HepG2 (cell line): ENCODE measurements around the gene DOCK4. TPM values are rescaled to one million over a fixed set of nuclear protein-coding genes. Genes with fewer than 3 reads are reported as not detected.

Experiments
- ESRRA ChIP-seq: sonication (generic); formaldehyde crosslinking; IDR thresholded peaks from 2 replicates; pipeline ENCODE4 v1.5.1; 2020; ENCODE audit warnings: mild to moderate bottlenecking, low read depth, missing genetic modification reagents
- FOXO1 ChIP-seq: sonication (generic); formaldehyde crosslinking; IDR thresholded peaks from 2 replicates; pipeline ENCODE4 v1.4.0; 2020; ENCODE audit warnings: missing genetic modification reagents
- MTA1 ChIP-seq: sonication (generic); formaldehyde crosslinking; IDR thresholded peaks from 2 replicates; pipeline ENCODE4 v1.4.0; 2020; ENCODE audit warnings: missing genetic modification reagents, mild to moderate bottlenecking, borderline replicate concordance
- PAX8 ChIP-seq: sonication (generic); formaldehyde crosslinking; IDR thresholded peaks from 2 replicates; pipeline ENCODE4 v1.8.0; 2022; ENCODE audit warnings: mild to moderate bottlenecking, missing genetic modification reagents, borderline replicate concordance
- PITX1 ChIP-seq: sonication (generic); formaldehyde crosslinking; IDR thresholded peaks from 2 replicates; pipeline ENCODE4 v1.5.1; 2020; ENCODE audit warnings: mild to moderate bottlenecking, missing genetic modification reagents
- RARA ChIP-seq: IDR thresholded peaks from 2 replicates; pipeline ENCODE4 v1.6.1; 2016; ENCODE audit warnings: missing genetic modification reagents, missing compliant biosample characterization
- SOX5 ChIP-seq: IDR thresholded peaks from 2 replicates; pipeline ENCODE4 v1.6.1; 2016; ENCODE audit warnings: borderline replicate concordance
- TEAD2 ChIP-seq: sonication (generic); formaldehyde crosslinking; IDR thresholded peaks from 2 replicates; pipeline ENCODE4 v1.9.0; 2021; ENCODE audit warnings: missing genetic modification reagents
- ZFP82 ChIP-seq: sonication (generic); formaldehyde crosslinking; IDR thresholded peaks from 2 replicates; pipeline ENCODE4 v1.5.1; 2020; ENCODE audit warnings: mild to moderate bottlenecking, missing genetic modification reagents, borderline replicate concordance
- ZNF124 ChIP-seq: sonication (generic); formaldehyde crosslinking; IDR thresholded peaks from 2 replicates; pipeline ENCODE4 v1.4.0; 2020; ENCODE audit warnings: missing genetic modification reagents
- ZSCAN9 ChIP-seq: IDR thresholded peaks from 2 replicates; pipeline ENCODE4 v1.6.1; 2016; ENCODE audit warnings: borderline replicate concordance
- polyA plus RNA-seq, 8 experiments: library from polyadenylated mRNA; depleted of rRNA in 3 of 8; stranded (reverse) in 7 of 8; unstranded in 1 of 8; fragments of >200 nt; fragmentation: Illumina TruSeq in 4 of 8; extraction: Trizol in 4 of 8; gene quantifications; 2 replicates each; pipeline versions ENCODE4 v1.2.1 to v1.2.3, GENCODE V29; 2011 to 2016; ENCODE audit warnings: low read depth in 4 of 8, missing spikeins in 1 of 8, mixed read lengths in 1 of 8; ENCODE audit not compliant: insufficient read depth in 1 of 8
- total RNA-seq, 5 experiments: library from RNA; depleted of rRNA; stranded (reverse); fragments of >200 nt; fragmentation: Illumina TruSeq; extraction: Trizol; gene quantifications; 2 replicates each; pipeline ENCODE4 v1.2.3, GENCODE V29; 2016; ENCODE audit warnings: low read depth in 1 of 5
- TF ChIP-seq, protein P1 (sequence below): sonication (generic); formaldehyde crosslinking; IDR thresholded peaks from 2 replicates; pipeline ENCODE4 v1.4.0; 2020; ENCODE audit warnings: mild to moderate bottlenecking, missing genetic modification reagents
- TF ChIP-seq, protein P2 (sequence below): sonication (generic); formaldehyde crosslinking; IDR thresholded peaks from 2 replicates; pipeline ENCODE4 v1.4.0; 2020; ENCODE audit warnings: mild to moderate bottlenecking, missing genetic modification reagents

DOCK4 gene
- total and polyA plus RNA-seq, 2 of the 13 experiments (the other 11 are each of a cell fraction or from before 2014, with no cell fraction given), result 13.5 to 17.4 TPM

DNA sequence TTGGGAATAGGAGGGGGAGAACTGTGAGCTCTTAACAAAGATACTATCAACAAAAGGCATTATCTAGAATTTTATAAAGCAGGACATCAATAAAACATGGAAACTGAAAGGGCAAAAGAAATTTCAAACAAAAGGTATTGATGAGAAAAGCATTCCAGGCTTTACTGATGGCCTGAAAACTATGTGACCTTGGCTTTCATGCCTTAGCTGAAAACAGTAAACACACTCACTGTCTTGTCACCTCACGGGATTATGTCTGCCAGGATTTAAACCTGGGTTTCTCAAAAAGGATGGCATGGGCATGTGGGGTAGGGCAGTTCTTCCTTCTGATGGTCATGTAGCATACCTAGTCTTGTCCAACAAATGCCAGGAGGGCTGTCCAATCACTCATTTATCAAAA lies 22.9 kb downstream of the DOCK4 start (continued):
- TF ChIP-seq, protein P1, sequence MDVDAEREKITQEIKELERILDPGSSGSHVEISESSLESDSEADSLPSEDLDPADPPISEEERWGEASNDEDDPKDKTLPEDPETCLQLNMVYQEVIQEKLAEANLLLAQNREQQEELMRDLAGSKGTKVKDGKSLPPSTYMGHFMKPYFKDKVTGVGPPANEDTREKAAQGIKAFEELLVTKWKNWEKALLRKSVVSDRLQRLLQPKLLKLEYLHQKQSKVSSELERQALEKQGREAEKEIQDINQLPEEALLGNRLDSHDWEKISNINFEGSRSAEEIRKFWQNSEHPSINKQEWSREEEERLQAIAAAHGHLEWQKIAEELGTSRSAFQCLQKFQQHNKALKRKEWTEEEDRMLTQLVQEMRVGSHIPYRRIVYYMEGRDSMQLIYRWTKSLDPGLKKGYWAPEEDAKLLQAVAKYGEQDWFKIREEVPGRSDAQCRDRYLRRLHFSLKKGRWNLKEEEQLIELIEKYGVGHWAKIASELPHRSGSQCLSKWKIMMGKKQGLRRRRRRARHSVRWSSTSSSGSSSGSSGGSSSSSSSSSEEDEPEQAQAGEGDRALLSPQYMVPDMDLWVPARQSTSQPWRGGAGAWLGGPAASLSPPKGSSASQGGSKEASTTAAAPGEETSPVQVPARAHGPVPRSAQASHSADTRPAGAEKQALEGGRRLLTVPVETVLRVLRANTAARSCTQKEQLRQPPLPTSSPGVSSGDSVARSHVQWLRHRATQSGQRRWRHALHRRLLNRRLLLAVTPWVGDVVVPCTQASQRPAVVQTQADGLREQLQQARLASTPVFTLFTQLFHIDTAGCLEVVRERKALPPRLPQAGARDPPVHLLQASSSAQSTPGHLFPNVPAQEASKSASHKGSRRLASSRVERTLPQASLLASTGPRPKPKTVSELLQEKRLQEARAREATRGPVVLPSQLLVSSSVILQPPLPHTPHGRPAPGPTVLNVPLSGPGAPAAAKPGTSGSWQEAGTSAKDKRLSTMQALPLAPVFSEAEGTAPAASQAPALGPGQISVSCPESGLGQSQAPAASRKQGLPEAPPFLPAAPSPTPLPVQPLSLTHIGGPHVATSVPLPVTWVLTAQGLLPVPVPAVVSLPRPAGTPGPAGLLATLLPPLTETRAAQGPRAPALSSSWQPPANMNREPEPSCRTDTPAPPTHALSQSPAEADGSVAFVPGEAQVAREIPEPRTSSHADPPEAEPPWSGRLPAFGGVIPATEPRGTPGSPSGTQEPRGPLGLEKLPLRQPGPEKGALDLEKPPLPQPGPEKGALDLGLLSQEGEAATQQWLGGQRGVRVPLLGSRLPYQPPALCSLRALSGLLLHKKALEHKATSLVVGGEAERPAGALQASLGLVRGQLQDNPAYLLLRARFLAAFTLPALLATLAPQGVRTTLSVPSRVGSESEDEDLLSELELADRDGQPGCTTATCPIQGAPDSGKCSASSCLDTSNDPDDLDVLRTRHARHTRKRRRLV (CRISPR knock-in tag), result 0 out of 2 replicates have a peak, but pooled peaks have one; percentile 5
- TF ChIP-seq, protein P2, sequence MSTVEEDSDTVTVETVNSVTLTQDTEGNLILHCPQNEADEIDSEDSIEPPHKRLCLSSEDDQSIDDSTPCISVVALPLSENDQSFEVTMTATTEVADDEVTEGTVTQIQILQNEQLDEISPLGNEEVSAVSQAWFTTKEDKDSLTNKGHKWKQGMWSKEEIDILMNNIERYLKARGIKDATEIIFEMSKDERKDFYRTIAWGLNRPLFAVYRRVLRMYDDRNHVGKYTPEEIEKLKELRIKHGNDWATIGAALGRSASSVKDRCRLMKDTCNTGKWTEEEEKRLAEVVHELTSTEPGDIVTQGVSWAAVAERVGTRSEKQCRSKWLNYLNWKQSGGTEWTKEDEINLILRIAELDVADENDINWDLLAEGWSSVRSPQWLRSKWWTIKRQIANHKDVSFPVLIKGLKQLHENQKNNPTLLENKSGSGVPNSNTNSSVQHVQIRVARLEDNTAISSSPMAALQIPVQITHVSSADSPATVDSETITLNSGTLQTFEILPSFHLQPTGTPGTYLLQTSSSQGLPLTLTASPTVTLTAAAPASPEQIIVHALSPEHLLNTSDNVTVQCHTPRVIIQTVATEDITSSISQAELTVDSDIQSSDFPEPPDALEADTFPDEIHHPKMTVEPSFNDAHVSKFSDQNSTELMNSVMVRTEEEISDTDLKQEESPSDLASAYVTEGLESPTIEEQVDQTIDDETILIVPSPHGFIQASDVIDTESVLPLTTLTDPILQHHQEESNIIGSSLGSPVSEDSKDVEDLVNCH (CRISPR knock-in tag), result no peak
- TF ChIP-seq TEAD2 (no peak), ZSCAN9 (no peak), ESRRA (CRISPR knock-in tag) (no peak), RARA (CRISPR knock-in tag) (0 out of 2 replicates have a peak, but pooled peaks have one; percentile 16), FOXO1 (CRISPR knock-in tag) (no peak; the same call in 1 of the 2 replicates), PITX1 (CRISPR knock-in tag) (0 out of 2 replicates have a peak, but pooled peaks have one; percentile 21), ZNF124 (CRISPR knock-in tag) (no peak), PAX8 (CRISPR knock-in tag) (no peak), ZFP82 (CRISPR knock-in tag) (no peak), MTA1 (CRISPR knock-in tag) (no peak), SOX5 (CRISPR knock-in tag) (peak; percentile 64)
